DMS53 (cell line): ENCODE results near the gene MED12L.

ENCODE experiments used
- DNase-seq: peaks from one replicate; lab custom pipeline; 2025; lab: John Stamatoyannopoulos, UW

Gene MED12L

GRCh38 chr3:151300539-151300938 is 215.1 kb downstream of the MED12L start:
- DNase-seq = no peak

- DNase-seq = no peak
These were observed 216.3 kb downstream of the MED12L start for GRCh38 chr3:151301787-151302186.

- DNase-seq = no peak
These were observed 218.3 kb downstream of the MED12L start for GRCh38 chr3:151303751-151304150.

- DNase-seq = peak; percentile 3
These were observed 219.8 kb downstream of the MED12L start for GRCh38 chr3:151305060-151305774.

GRCh38 chr3:151305775-151306151 is 220.3 kb downstream of the MED12L start:
- no peak for DNase-seq

- DNase-seq = no peak
These were observed 220.8 kb downstream of the MED12L start for GRCh38 chr3:151306168-151306810.

GRCh38 chr3:151307131-151307530 is 221.7 kb downstream of the MED12L start:
- DNase-seq = no peak

- no peak for DNase-seq
These were observed 222.4 kb downstream of the MED12L start for GRCh38 chr3:151307583-151308488.

- DNase-seq = no peak
These were observed 224.1 kb downstream of the MED12L start for GRCh38 chr3:151309566-151309965.

- no peak for DNase-seq
These were observed 227.5 kb downstream of the MED12L start for GRCh38 chr3:151312972-151313371.

- no peak for DNase-seq
These were observed 228.7 kb downstream of the MED12L start for GRCh38 chr3:151314137-151314536.

- DNase-seq = no peak
These were observed 229.1 kb downstream of the MED12L start for GRCh38 chr3:151314593-151314992.

- no peak for DNase-seq
These were observed 229.7 kb downstream of the MED12L start for GRCh38 chr3:151315136-151315535.

- DNase-seq = no peak
These were observed 230.4 kb downstream of the MED12L start for GRCh38 chr3:151315846-151316245.

- DNase-seq = peak; percentile 7
These were observed 231.0 kb downstream of the MED12L start, which contains the start of gene GPR87 for GRCh38 chr3:151316267-151316991. GPR87 (minus strand) TSS chr3:151316820; CDS start chr3:151300100, 16,720 bp downstream.

- no peak for DNase-seq
These were observed 232.8 kb downstream of the MED12L start for GRCh38 chr3:151318313-151318712.

GRCh38 chr3:151318991-151319390 is 233.5 kb downstream of the MED12L start:
- no peak for DNase-seq

- no peak for DNase-seq
These were observed 234.2 kb downstream of the MED12L start for GRCh38 chr3:151319628-151320027.

- DNase-seq = no peak
These were observed 234.7 kb downstream of the MED12L start for GRCh38 chr3:151320131-151320530.

- DNase-seq = no peak
These were observed 236.1 kb downstream of the MED12L start for GRCh38 chr3:151321526-151321925.

GRCh38 chr3:151322511-151322910 is 237.0 kb downstream of the MED12L start:
- DNase-seq = no peak
